Ishikawa (cell line): ENCODE results near the gene CCDC183.

Experiments
- CEBPB ChIP-seq: IDR thresholded peaks from 2 replicates; pipeline ENCODE4 v1.6.1; 2012
- CREB1 ChIP-seq: IDR thresholded peaks from 2 replicates; pipeline ENCODE4 v1.6.1; 2012; ENCODE audit warnings: low read depth
- EGR1 ChIP-seq: IDR thresholded peaks from 2 replicates; pipeline ENCODE4 v1.6.1; 2012
- EP300 ChIP-seq: IDR thresholded peaks from 2 replicates; pipeline ENCODE4 v1.6.1; 2012; ENCODE audit warnings: borderline replicate concordance
- FOXM1 ChIP-seq: IDR thresholded peaks from 2 replicates; pipeline ENCODE4 v1.6.1; 2012; ENCODE audit warnings: low read depth, borderline replicate concordance
- NFIC ChIP-seq: IDR thresholded peaks from 2 replicates; pipeline ENCODE4 v1.6.1; 2012
- RAD21 ChIP-seq: IDR thresholded peaks from 2 replicates; pipeline ENCODE4 v1.6.1; 2012; ENCODE audit warnings: low read depth
- TAF1 ChIP-seq: IDR thresholded peaks from 2 replicates; pipeline ENCODE4 v1.6.1; 2012; ENCODE audit warnings: low read depth, mild to moderate bottlenecking
- TCF12 ChIP-seq: IDR thresholded peaks from 2 replicates; pipeline ENCODE4 v1.6.1; 2012; ENCODE audit warnings: low read depth
- TEAD4 ChIP-seq: IDR thresholded peaks from 2 replicates; pipeline ENCODE4 v1.6.1; 2012
- YY1 ChIP-seq: IDR thresholded peaks from 2 replicates; pipeline ENCODE4 v1.6.1; 2012; ENCODE audit warnings: low read depth
- ZBTB7A ChIP-seq: IDR thresholded peaks from 2 replicates; pipeline ENCODE4 v1.6.1; 2012; ENCODE audit warnings: low read depth
- TF ChIP-seq, protein P1 (sequence below): IDR thresholded peaks from 2 replicates; pipeline ENCODE4 v1.6.1; 2012
- TF ChIP-seq, protein P2 (sequence below): IDR thresholded peaks from 2 replicates; pipeline ENCODE4 v1.6.1; 2012
- TF ChIP-seq, protein P3 (sequence below): IDR thresholded peaks from 2 replicates; pipeline ENCODE4 v1.6.1; 2012; ENCODE audit warnings: low read depth, mild to moderate bottlenecking

CCDC183 gene

DNA sequence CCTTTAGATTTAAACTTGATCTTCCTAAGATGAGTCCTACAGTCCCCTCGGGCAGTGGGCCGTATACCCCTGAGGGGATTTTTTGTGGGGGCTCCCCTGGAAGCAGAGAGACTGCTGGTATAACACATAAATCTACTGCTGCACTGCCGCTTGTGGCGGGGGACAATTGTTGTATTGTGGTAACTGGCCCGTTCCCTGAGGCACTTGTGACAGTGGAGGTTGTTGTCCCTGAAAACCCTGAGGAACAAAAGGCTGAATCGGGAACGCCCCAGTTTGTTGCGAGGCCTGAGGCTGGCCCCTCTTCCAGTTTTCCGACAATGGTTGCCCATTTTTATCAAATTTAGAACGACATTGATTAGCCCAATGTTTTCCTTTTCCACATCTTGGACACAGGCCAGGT lies 9.7 kb upstream of the CCDC183 start:
- TF ChIP-seq, protein P1, sequence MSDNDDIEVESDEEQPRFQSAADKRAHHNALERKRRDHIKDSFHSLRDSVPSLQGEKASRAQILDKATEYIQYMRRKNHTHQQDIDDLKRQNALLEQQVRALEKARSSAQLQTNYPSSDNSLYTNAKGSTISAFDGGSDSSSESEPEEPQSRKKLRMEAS: no peak
- TF ChIP-seq RAD21: no peak
- no peak for TF ChIP-seq TCF12
- no peak for TF ChIP-seq EP300
- no peak for TF ChIP-seq EGR1
- TF ChIP-seq, protein P2, sequence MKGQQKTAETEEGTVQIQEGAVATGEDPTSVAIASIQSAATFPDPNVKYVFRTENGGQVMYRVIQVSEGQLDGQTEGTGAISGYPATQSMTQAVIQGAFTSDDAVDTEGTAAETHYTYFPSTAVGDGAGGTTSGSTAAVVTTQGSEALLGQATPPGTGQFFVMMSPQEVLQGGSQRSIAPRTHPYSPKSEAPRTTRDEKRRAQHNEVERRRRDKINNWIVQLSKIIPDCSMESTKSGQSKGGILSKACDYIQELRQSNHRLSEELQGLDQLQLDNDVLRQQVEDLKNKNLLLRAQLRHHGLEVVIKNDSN: no peak
- no peak for TF ChIP-seq TAF1
- TF ChIP-seq NFIC: no peak
- TF ChIP-seq CREB1: no peak
- no peak for TF ChIP-seq CEBPB
- no peak for TF ChIP-seq ZBTB7A
- no peak for TF ChIP-seq FOXM1
- no peak for TF ChIP-seq TEAD4
- no peak for TF ChIP-seq YY1
- TF ChIP-seq, protein P3, sequence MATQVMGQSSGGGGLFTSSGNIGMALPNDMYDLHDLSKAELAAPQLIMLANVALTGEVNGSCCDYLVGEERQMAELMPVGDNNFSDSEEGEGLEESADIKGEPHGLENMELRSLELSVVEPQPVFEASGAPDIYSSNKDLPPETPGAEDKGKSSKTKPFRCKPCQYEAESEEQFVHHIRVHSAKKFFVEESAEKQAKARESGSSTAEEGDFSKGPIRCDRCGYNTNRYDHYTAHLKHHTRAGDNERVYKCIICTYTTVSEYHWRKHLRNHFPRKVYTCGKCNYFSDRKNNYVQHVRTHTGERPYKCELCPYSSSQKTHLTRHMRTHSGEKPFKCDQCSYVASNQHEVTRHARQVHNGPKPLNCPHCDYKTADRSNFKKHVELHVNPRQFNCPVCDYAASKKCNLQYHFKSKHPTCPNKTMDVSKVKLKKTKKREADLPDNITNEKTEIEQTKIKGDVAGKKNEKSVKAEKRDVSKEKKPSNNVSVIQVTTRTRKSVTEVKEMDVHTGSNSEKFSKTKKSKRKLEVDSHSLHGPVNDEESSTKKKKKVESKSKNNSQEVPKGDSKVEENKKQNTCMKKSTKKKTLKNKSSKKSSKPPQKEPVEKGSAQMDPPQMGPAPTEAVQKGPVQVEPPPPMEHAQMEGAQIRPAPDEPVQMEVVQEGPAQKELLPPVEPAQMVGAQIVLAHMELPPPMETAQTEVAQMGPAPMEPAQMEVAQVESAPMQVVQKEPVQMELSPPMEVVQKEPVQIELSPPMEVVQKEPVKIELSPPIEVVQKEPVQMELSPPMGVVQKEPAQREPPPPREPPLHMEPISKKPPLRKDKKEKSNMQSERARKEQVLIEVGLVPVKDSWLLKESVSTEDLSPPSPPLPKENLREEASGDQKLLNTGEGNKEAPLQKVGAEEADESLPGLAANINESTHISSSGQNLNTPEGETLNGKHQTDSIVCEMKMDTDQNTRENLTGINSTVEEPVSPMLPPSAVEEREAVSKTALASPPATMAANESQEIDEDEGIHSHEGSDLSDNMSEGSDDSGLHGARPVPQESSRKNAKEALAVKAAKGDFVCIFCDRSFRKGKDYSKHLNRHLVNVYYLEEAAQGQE: no peak

DNA sequence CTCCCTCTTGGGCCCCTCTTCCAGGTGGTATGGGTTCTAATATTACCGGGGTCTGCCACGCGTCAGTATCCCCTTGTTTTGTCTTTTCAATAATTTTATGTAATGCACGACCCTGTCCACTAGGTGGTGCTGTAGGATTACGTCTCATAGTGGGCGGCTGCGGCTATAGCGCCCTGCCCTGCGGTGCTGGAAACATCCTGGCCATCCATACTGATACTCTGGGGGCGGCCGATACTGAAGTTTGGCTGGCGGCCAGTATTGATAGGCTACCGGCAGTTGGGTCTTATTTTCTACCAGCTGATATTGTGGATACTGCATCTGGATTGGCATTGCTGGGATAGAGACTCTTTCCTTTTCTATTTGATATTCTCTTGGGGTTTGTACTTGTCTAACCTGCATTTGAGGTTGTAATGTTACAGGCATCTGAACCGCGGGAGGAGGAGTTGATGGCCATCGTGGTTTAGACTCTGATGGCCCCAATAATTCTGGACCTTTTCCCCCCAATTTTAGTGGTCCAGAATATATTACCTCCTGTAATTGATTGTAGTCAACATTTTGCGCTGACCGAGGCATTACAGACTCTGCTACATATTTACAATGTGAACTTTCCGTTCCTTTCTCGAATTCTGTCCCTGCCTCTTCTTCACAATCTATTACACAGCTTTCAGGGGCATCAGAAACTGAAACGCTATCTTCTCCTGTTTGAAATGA lies 8.3 kb upstream of the CCDC183 start:
- TF ChIP-seq CREB1 (no peak), ZBTB7A (peak; percentile 77; the same call in 1 of the 2 replicates), RAD21 (peak; percentile 94)

DNA sequence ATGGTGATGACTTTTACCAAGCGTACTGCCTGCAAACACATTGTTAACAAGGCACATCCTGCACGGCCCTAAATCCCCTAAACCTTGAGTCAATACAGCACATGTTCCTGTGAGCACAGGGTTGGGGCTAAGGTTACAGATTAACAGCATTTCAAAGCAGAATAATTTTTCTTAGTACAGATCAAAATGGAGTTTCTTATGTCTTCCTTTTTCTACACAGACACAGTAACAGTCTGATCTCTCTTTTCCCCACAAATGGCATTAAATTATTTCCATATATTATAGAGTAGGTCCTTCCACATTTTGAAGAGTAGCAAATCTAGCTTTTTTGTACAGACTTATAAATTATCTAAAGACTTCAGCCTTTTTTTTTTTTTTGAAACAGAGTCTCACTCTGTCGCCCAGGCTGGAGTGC lies 6.6 kb upstream of the CCDC183 start:
- TF ChIP-seq TAF1 (no peak), ZBTB7A (no peak), CREB1 (no peak), NFIC (no peak), TCF12 (no peak), EP300 (no peak), YY1 (no peak), EGR1 (no peak)
- TF ChIP-seq, protein P1: no peak
- TF ChIP-seq, protein P2: no peak

DNA sequence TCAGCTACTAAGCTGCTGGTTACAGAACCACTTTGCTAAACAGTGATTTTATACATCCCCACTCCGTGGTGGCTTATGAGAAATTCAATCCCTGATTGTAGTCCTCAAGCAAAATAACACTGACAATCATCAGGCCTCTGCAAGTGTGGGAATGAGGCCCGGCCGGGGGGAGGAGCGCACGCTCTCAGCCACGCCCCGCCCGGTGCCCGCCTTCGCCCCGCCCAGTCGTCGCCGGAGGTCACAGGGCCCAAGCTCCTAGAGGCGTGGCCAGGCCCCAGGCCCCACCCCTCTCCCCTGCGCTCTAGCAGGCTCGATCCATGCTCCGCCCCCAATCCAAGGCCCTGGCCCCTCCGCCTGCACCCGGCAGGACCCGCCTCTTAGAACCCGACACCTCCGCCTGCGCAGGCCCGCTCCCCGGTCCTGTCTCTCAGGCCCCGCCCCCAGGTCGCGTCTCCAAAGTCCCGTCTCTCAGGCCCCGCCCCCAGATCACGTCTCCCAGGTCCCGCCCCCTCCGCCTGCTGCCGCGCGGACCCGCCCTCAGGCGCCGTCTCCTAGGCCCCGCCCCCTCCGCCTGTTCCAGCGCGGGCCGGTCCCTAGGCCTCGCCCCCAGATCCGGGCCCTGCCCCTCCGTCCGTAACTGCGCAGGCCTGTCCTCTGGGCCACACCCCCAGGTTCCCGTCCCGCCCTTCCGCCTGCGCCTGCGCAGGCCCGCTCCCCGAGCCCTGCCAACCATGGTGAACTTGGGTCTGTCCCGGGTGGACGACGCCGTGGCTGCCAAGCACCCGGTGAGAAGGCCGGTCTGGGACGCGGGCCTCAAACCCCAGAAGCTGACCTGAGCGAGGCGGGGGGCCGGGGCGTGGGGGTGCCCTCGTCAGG lies 5.3 kb upstream of the CCDC183 start, which contains the start of gene TMEM141:
TMEM141 (plus strand) TSS at position 705 of the 876 bp plus-strand sequence; CDS start at position 732, 27 bp downstream.
- TF ChIP-seq RAD21 (no peak), TCF12 (no peak), YY1 (peak; percentile 63; the same call in 1 of the 2 replicates), TAF1 (peak; percentile 60), CEBPB (no peak), NFIC (no peak), ZBTB7A (no peak), EGR1 (no peak), FOXM1 (no peak), CREB1 (no peak), TEAD4 (no peak), EP300 (no peak)
- TF ChIP-seq, protein P1: peak; percentile 72; the same call in 1 of the 2 replicates
- TF ChIP-seq, protein P3: no peak
- TF ChIP-seq, protein P2: peak; percentile 7; the same call in 1 of the 2 replicates
